Adrenal gland (tissue), 12 donors: ENCODE data around the gene EPB41L4B. TPM values are rescaled to one million over a fixed set of nuclear protein-coding genes. Genes with fewer than 3 reads are reported as not detected.

Source experiments
- DNase-seq, 7 donors: peaks; one replicate each; pipeline ENCODE4 v3.0.0-alpha.2; 2019 to 2020
- H3K27ac ChIP-seq, 5 donors: fragments of 200-600 bp; sonication (generic) in 4 of 5; 1 replicate in 3 of 5; 2 replicates in 2 of 5; pipeline versions ENCODE4 v1.5.1 to v1.8.0; 2016 to 2020; ENCODE audit warnings: mild to moderate bottlenecking in 1 of 5
- H3K27me3 ChIP-seq: fragments of 200-600 bp; 2 replicates; pipeline ENCODE4 v1.8.0; 2021
- H3K36me3 ChIP-seq, 2 donors: fragments of 200-600 bp; replicated peaks in 1 of 2; 1 replicate in 1 of 2; 2 replicates in 1 of 2; pipeline versions ENCODE4 v1.5.1 to v1.8.0; 2018 to 2022
- H3K4me1 ChIP-seq, 2 donors: fragments of 200-600 bp; replicated peaks in 1 of 2; 1 replicate in 1 of 2; 2 replicates in 1 of 2; pipeline versions ENCODE4 v1.5.1 to v1.8.0; 2018 to 2021
- H3K4me3 ChIP-seq, 4 donors: fragments of 200-600 bp; sonication (generic) in 3 of 4; one replicate each; pipeline ENCODE4 v1.5.1; 2016 to 2018
- H3K9me3 ChIP-seq, 3 donors: fragments of 200-600 bp; sonication (generic) in 1 of 3; replicated peaks in 1 of 3; 1 replicate in 2 of 3; 2 replicates in 1 of 3; pipeline versions ENCODE4 v1.5.1 to v1.8.0; 2016 to 2021
- CTCF ChIP-seq, 6 experiments: fragments of 450-650 bp in 4 of 6; fragments of 200-600 bp in 2 of 6; sonication (generic) in 1 of 6; IDR thresholded peaks; 1 replicate in 5 of 6; 2 replicates in 1 of 6; pipeline versions ENCODE4 v1.5.1 to v1.8.0; 2016 to 2021; ENCODE audit warnings: antibody characterized with exemption in 6 of 6, mild to moderate bottlenecking in 2 of 6, moderate library complexity in 1 of 6
- POLR2A ChIP-seq, 2 donors: fragments of 450-650 bp; IDR thresholded peaks; one replicate each; pipeline ENCODE4 v1.6.1; 2017; ENCODE audit warnings: antibody characterized with exemption in 2 of 2, mild to moderate bottlenecking in 2 of 2, moderate library complexity in 1 of 2
- WGBS, 4 donors: extraction: QIAGEN DNeasy Blood & Tissue Kit in 2 of 4; methylation state at CpG; one replicate each; pipeline versions ENCODE4 v1.1.5 to v1.1.7; 2013 to 2017; 5-methylcytosine and 5-hydroxymethylcytosine counted together
- intact Hi-C, 2 donors: fragments of 100-400 bp; cut with DNase I; formaldehyde crosslinking; loops; one replicate each; pipeline versions ENCODE4 v1.14.1 to v1.15.0; 2022 to 2023
- polyA plus RNA-seq, 3 donors: library from polyadenylated mRNA; stranded (reverse); fragments of 200-250 nt in 2 of 3; fragments of 350-450 nt in 1 of 3; fragmentation: Illumina TruSeq in 1 of 3; extraction: RNeasy Lipid Tissue Mini Kit (QIAGEN cat#74804) in 1 of 3; gene quantifications; one replicate each; pipeline ENCODE4 v1.2.3, GENCODE V29; 2013 to 2014
- total RNA-seq, 9 donors: library from RNA; depleted of rRNA in 4 of 9; stranded (reverse); fragments of >200 nt in 4 of 9; fragments of 120-200 nt in 1 of 9; fragmentation: NEBNext Ultra II Directional in 1 of 9; extraction: Animal tissue kit (Norgen Biotek cat#: 25700) in 1 of 9; gene quantifications; one replicate each; pipeline versions ENCODE4 v1.1.0 to v1.2.4, GENCODE V29; 2013 to 2023
- donor health status: healthy with polysubstance abuse.
- donor health status: Bipolar disorder and iron deficiency.
- donor health status: DM: yes; HTN: yes; CAD: no.
- donor health status: DM: no; HTN: no; CAD: no.
- donor health status: DM: no; HTN: no; CAD: no.
- donor health status: DM: yes; HTN: yes; CAD: no.

The EPB41L4B gene
- total and polyA plus RNA-seq, 12 donors = 7.4 to 37.2 (median 18.7) TPM

GRCh38 chr9:109159583-109159982 lies 161.3 kb downstream of the EPB41L4B start:
- intact Hi-C loops = no loop called here
- Histone ChIP-seq H3K27me3 (no peaks in the 10 kb centered on the region), H3K9me3 (no peaks in the 10 kb centered on the region), H3K4me1 (no peaks in the 10 kb centered on the region), H3K27ac (no peak overlapping the region), H3K4me3 (no peak overlapping the region), H3K36me3 (no peaks in the 10 kb centered on the region)
- TF ChIP-seq POLR2A (IDR thresholded peaks at IDR 0.05) (no peak), CTCF (IDR thresholded peaks at IDR 0.05) (no peak)
- 90 to 94% (median 92%) methylated on average over 4 of the region's 4 CpGs for WGBS, 4 donors
- DNase-seq = no peak

GRCh38 chr9:109158651-109159050 lies 162.2 kb downstream of the EPB41L4B start:
- no peaks in the 10 kb centered on the region for H3K27me3 ChIP-seq
- no peak for TF ChIP-seq CTCF (IDR thresholded peaks at IDR 0.05)
- no peak for TF ChIP-seq POLR2A (IDR thresholded peaks at IDR 0.05)
- H3K36me3 ChIP-seq = no peaks in the 10 kb centered on the region
- no peak for DNase-seq
- H3K4me1 ChIP-seq = no peaks in the 10 kb centered on the region
- intact Hi-C loops = no loop called here
- H3K9me3 ChIP-seq = no peaks in the 10 kb centered on the region
- H3K4me3 ChIP-seq = no peak overlapping the region
- no peak overlapping the region for H3K27ac ChIP-seq

GRCh38 chr9:109156708-109157107 lies 164.2 kb downstream of the EPB41L4B start:
- intact Hi-C loops = no loop called here
- Histone ChIP-seq H3K9me3 (no peaks in the 10 kb centered on the region), H3K4me3 (no peak overlapping the region), H3K27me3 (no peaks in the 10 kb centered on the region), H3K4me1 (no peaks in the 10 kb centered on the region), H3K27ac (no peak overlapping the region), H3K36me3 (no peaks in the 10 kb centered on the region)
- DNase-seq = no peak
- WGBS, 4 donors = 86 to 91% (median 87%) methylated on average over 8 of the region's 8 CpGs
- no peak for TF ChIP-seq CTCF (IDR thresholded peaks at IDR 0.05)
- no peak for TF ChIP-seq POLR2A (IDR thresholded peaks at IDR 0.05)

GRCh38 chr9:109150925-109151545 lies 169.8 kb downstream of the EPB41L4B start:
- H3K27me3 ChIP-seq = no peaks in the 10 kb centered on the region
- no peaks in the 10 kb centered on the region for H3K36me3 ChIP-seq
- H3K9me3 ChIP-seq = no peaks in the 10 kb centered on the region
- no peaks in the 10 kb centered on the region for H3K4me1 ChIP-seq
- intact Hi-C loops = no loop called here
- TF ChIP-seq CTCF (IDR thresholded peaks at IDR 0.05) (no peak), POLR2A (IDR thresholded peaks at IDR 0.05) (no peak)
- no peak overlapping the region for H3K4me3 ChIP-seq
- no peak overlapping the region for H3K27ac ChIP-seq
- no peak for DNase-seq
- 94 to 100% (median 98%) methylated on average over 3 of the region's 3 CpGs for WGBS, 4 donors
